Esophagus squamous epithelium (tissue), 4 donors: ENCODE results near the gene KIAA1217.

Source experiments
- POLR2A ChIP-seq, 4 donors: fragments of 450-650 bp; IDR thresholded peaks; one replicate each; pipeline ENCODE4 v1.6.1; 2017; ENCODE audit warnings: antibody characterized with exemption in 4 of 4, mild to moderate bottlenecking in 4 of 4, moderate library complexity in 3 of 4
- TF ChIP-seq, protein P1 (sequence below), 6 experiments: fragments of 450-650 bp in 4 of 6; fragments of 200-600 bp in 2 of 6; sonication (generic) in 2 of 6; IDR thresholded peaks; one replicate each; pipeline ENCODE4 v1.5.1; 2016 to 2019; ENCODE audit warnings: antibody characterized with exemption in 6 of 6, mild to moderate bottlenecking in 4 of 6, moderate library complexity in 4 of 6

GRCh38 chr10:24234784-24235183, 25.8 kb downstream of the KIAA1217 start:
- TF ChIP-seq, protein P1, sequence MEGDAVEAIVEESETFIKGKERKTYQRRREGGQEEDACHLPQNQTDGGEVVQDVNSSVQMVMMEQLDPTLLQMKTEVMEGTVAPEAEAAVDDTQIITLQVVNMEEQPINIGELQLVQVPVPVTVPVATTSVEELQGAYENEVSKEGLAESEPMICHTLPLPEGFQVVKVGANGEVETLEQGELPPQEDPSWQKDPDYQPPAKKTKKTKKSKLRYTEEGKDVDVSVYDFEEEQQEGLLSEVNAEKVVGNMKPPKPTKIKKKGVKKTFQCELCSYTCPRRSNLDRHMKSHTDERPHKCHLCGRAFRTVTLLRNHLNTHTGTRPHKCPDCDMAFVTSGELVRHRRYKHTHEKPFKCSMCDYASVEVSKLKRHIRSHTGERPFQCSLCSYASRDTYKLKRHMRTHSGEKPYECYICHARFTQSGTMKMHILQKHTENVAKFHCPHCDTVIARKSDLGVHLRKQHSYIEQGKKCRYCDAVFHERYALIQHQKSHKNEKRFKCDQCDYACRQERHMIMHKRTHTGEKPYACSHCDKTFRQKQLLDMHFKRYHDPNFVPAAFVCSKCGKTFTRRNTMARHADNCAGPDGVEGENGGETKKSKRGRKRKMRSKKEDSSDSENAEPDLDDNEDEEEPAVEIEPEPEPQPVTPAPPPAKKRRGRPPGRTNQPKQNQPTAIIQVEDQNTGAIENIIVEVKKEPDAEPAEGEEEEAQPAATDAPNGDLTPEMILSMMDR (IDR thresholded peaks at IDR 0.05), result no peak
- TF ChIP-seq POLR2A (IDR thresholded peaks at IDR 0.05), result no peak
